HG03095 (cell line): ENCODE results near the gene DYNLT4.
"Not testable (repeated sequence)": the region's sequence is repeated elsewhere in the genome, so short reads cannot be mapped to it uniquely, and the experiment has no call there.

ENCODE experiments used
- ATAC-seq: cut with Tn5 transposase; IDR thresholded peaks from one replicate; pipeline ENCODE4 v1.9.1; 2021; ENCODE audit warnings: moderate library complexity; ENCODE audit not compliant: unreplicated experiment

Gene DYNLT4

GRCh38 chr1:44810101-44810761 is 3.1 kb upstream of the DYNLT4 start:
- no peak for ATAC-seq

GRCh38 chr1:44808938-44809917 is 2.1 kb upstream of the DYNLT4 start:
- ATAC-seq = peak; percentile 45

- ATAC-seq = no peak
Measured at GRCh38 chr1:44808063-44808937, 1.1 kb upstream of the DYNLT4 start, which contains the start of gene BTBD19. Gene BTBD19 (plus strand): TSS chr1:44808523. CDS start chr1:44808821, 298 bp downstream.

GRCh38 chr1:44807364-44808062 is 362 bp upstream of the DYNLT4 start:
- no peak for ATAC-seq

GRCh38 chr1:44806025-44806703 is 987 bp downstream of the DYNLT4 start:
- ATAC-seq = no peak

- ATAC-seq = no peak
Measured at GRCh38 chr1:44805311-44806024, 1.7 kb downstream of the DYNLT4 start.

- no peak for ATAC-seq
Measured at GRCh38 chr1:44803312-44804095, 3.6 kb downstream of the DYNLT4 start.

GRCh38 chr1:44803062-44803311 is 4.2 kb downstream of the DYNLT4 start:
- no peak for ATAC-seq

- no peak for ATAC-seq
Measured at GRCh38 chr1:44802306-44803061, 4.7 kb downstream of the DYNLT4 start.

- ATAC-seq = no peak
Measured at GRCh38 chr1:44801491-44802305, 5.5 kb downstream of the DYNLT4 start.

- ATAC-seq = peak; percentile 80
Measured at GRCh38 chr1:44799770-44800584, 7.2 kb downstream of the DYNLT4 start, which contains the start of gene PLK3. Gene PLK3 (plus strand): TSS chr1:44800377. CDS start chr1:44800464, 87 bp downstream.

- ATAC-seq = no peak
Measured at GRCh38 chr1:44798481-44799365, 8.4 kb downstream of the DYNLT4 start.

GRCh38 chr1:44797886-44798285 is 9.3 kb downstream of the DYNLT4 start:
- ATAC-seq = not testable (repeated sequence)

GRCh38 chr1:44792736-44793502 is 14.2 kb downstream of the DYNLT4 start:
- no peak for ATAC-seq
